Upper lobe of left lung (tissue), 6 donors: ENCODE measurements around the gene WIF1. TPM values are rescaled to one million over a fixed set of nuclear protein-coding genes. Genes with fewer than 3 reads are reported as not detected.

ENCODE experiments used
- ATAC-seq, 2 donors: fragments of 200-7000 bp; cut with Tn5 transposase; one replicate each; pipeline ENCODE4 v1.9.1; 2022; ENCODE audit warnings: mild to moderate bottlenecking in 2 of 2, moderate library complexity in 2 of 2; ENCODE audit not compliant: low FRiP score in 2 of 2
- DNase-seq, 2 donors: peaks; one replicate each; pipeline ENCODE4 v3.0.0-alpha.2; 2019 to 2020
- H3K27ac ChIP-seq, 4 donors: fragments of 200-600 bp; sonication (generic); one replicate each; pipeline ENCODE4 v1.5.1; 2016 to 2019
- H3K27me3 ChIP-seq, 4 donors: fragments of 200-600 bp; sonication (generic); one replicate each; pipeline ENCODE4 v1.5.1; 2017 to 2019
- H3K36me3 ChIP-seq, 4 donors: fragments of 200-600 bp; sonication (generic); one replicate each; pipeline ENCODE4 v1.5.1; 2016 to 2019
- H3K4me1 ChIP-seq, 4 donors: fragments of 200-600 bp; sonication (generic); one replicate each; pipeline ENCODE4 v1.5.1; 2018 to 2019
- H3K4me3 ChIP-seq, 4 donors: fragments of 200-600 bp; sonication (generic); one replicate each; pipeline ENCODE4 v1.5.1; 2017 to 2019; ENCODE audit warnings: mild to moderate bottlenecking in 2 of 4, moderate library complexity in 1 of 4
- H3K9me3 ChIP-seq, 4 donors: fragments of 200-600 bp; sonication (generic); one replicate each; pipeline ENCODE4 v1.5.1; 2018 to 2019
- CTCF ChIP-seq, 6 experiments: fragments of 450-650 bp in 4 of 6; fragments of 200-600 bp in 2 of 6; sonication (generic) in 2 of 6; IDR thresholded peaks; one replicate each; pipeline ENCODE4 v1.5.1; 2016 to 2019; ENCODE audit warnings: antibody characterized with exemption in 6 of 6
- EP300 ChIP-seq, 4 donors: sonication (generic); formaldehyde crosslinking; IDR thresholded peaks; one replicate each; pipeline ENCODE4 v1.5.1; 2017; ENCODE audit warnings: antibody characterized with exemption in 4 of 4, control low read depth in 2 of 4
- POLR2A ChIP-seq, 4 donors: fragments of 450-650 bp; IDR thresholded peaks; one replicate each; pipeline ENCODE4 v1.5.1; 2016 to 2017; ENCODE audit warnings: antibody characterized with exemption in 4 of 4, mild to moderate bottlenecking in 2 of 4
- POLR2AphosphoS5 ChIP-seq, 2 donors: sonication (generic); formaldehyde crosslinking; IDR thresholded peaks; one replicate each; pipeline ENCODE4 v1.5.1; 2017; ENCODE audit warnings: antibody characterized with exemption in 2 of 2
- WGBS, 2 donors: methylation state at CpG; one replicate each; pipeline ENCODE4 v1.1.5; 2017 to 2018; 5-methylcytosine and 5-hydroxymethylcytosine counted together
- total RNA-seq, 6 donors: library from RNA; depleted of rRNA in 4 of 6; stranded (reverse); fragments of >200 nt in 4 of 6; gene quantifications; one replicate each; pipeline versions ENCODE4 v1.1.0 to v1.2.1, GENCODE V29; 2016 to 2021
- donor health status: DM: no; HTN: no; CAD: no; lungs with moderate emphysema.
- donor health status: DM: no; HTN: yes; CAD: no; lungs with severe emphysema.

Gene WIF1
- total RNA-seq, 6 donors from 2014 or later: 32.6 to 250 (median 64.4) TPM

GRCh38 chr12:65094722-65095121, 26.4 kb downstream of the WIF1 start:
- no peaks in the 10 kb centered on the region for H3K27me3 ChIP-seq
- ATAC-seq (no peak), DNase-seq (no peak)
- H3K27ac ChIP-seq: no peak overlapping the region
- H3K4me1 ChIP-seq: no peaks in the 10 kb centered on the region
- no peaks in the 10 kb centered on the region for H3K9me3 ChIP-seq
- TF ChIP-seq CTCF (IDR thresholded peaks at IDR 0.05) (no peak), POLR2AphosphoS5 (IDR thresholded peaks at IDR 0.05) (no peak), POLR2A (IDR thresholded peaks at IDR 0.05) (no peak), EP300 (IDR thresholded peaks at IDR 0.05) (no peak)
- 83% methylated on average over 2 of the region's 2 CpGs for WGBS, 2 donors
- H3K4me3 ChIP-seq: no peak overlapping the region
- no peaks in the 10 kb centered on the region for H3K36me3 ChIP-seq

- no peak for ATAC-seq
- TF ChIP-seq CTCF (IDR thresholded peaks at IDR 0.05) (no peak), POLR2AphosphoS5 (IDR thresholded peaks at IDR 0.05) (no peak), POLR2A (IDR thresholded peaks at IDR 0.05) (no peak), EP300 (IDR thresholded peaks at IDR 0.05) (no peak)
- 48 to 50% methylated on average over 5 of the region's 5 CpGs for WGBS, 2 donors
Observed at GRCh38 chr12:65093606-65094005, 27.5 kb downstream of the WIF1 start.

GRCh38 chr12:65090461-65090860, 30.6 kb downstream of the WIF1 start:
- TF ChIP-seq EP300 (IDR thresholded peaks at IDR 0.05): no peak
- TF ChIP-seq POLR2AphosphoS5 (IDR thresholded peaks at IDR 0.05): no peak
- TF ChIP-seq CTCF (IDR thresholded peaks at IDR 0.05): no peak
- TF ChIP-seq POLR2A (IDR thresholded peaks at IDR 0.05): no peak
- ATAC-seq: no peak
- 62 to 83% methylated on average over 2 of the region's 2 CpGs for WGBS, 2 donors

More at GRCh38 chr12:65093606-65094005, 27.5 kb downstream of the WIF1 start:
- Histone ChIP-seq H3K4me3 (no peak overlapping the region), H3K36me3 (no peaks in the 10 kb centered on the region), H3K9me3 (no peaks in the 10 kb centered on the region), H3K27me3 (no peaks in the 10 kb centered on the region), H3K27ac (no peak overlapping the region), H3K4me1 (no peaks in the 10 kb centered on the region)
- DNase-seq: no peak

GRCh38 chr12:65086236-65086635, 34.9 kb downstream of the WIF1 start:
- no peak for ATAC-seq
- no peak overlapping the region for H3K27ac ChIP-seq
- peaks cover 0 to 6% (median 0%) of the 10 kb centered on the region in 4 donors for H3K4me1 ChIP-seq
- H3K27me3 ChIP-seq: no peaks in the 10 kb centered on the region
- H3K9me3 ChIP-seq: no peaks in the 10 kb centered on the region
- no peak overlapping the region for H3K4me3 ChIP-seq
- no peaks in the 10 kb centered on the region for H3K36me3 ChIP-seq
- DNase-seq: no peak
- 23 to 37% methylated on average over 2 of the region's 2 CpGs for WGBS, 2 donors
- TF ChIP-seq POLR2A (IDR thresholded peaks at IDR 0.05) (no peak), POLR2AphosphoS5 (IDR thresholded peaks at IDR 0.05) (no peak), CTCF (IDR thresholded peaks at IDR 0.05) (no peak), EP300 (IDR thresholded peaks at IDR 0.05) (no peak)

More at GRCh38 chr12:65090461-65090860, 30.6 kb downstream of the WIF1 start:
- Histone ChIP-seq H3K27ac (no peak overlapping the region), H3K4me3 (no peak overlapping the region), H3K27me3 (no peaks in the 10 kb centered on the region), H3K9me3 (no peaks in the 10 kb centered on the region), H3K36me3 (no peaks in the 10 kb centered on the region), H3K4me1 (peaks cover 0 to 6% (median 0%) of the 10 kb centered on the region in 4 donors)
- no peak for DNase-seq

GRCh38 chr12:65084579-65084978, 36.5 kb downstream of the WIF1 start:
- Histone ChIP-seq H3K4me1 (peaks cover 0 to 6% (median 0%) of the 10 kb centered on the region in 4 donors), H3K27me3 (no peaks in the 10 kb centered on the region), H3K4me3 (no peak overlapping the region), H3K27ac (no peak overlapping the region), H3K36me3 (no peaks in the 10 kb centered on the region), H3K9me3 (no peaks in the 10 kb centered on the region)
- WGBS, 2 donors: 61 to 85% methylated on average over 3 of the region's 3 CpGs
- TF ChIP-seq CTCF (IDR thresholded peaks at IDR 0.05): no peak
- TF ChIP-seq POLR2A (IDR thresholded peaks at IDR 0.05): no peak
- no peak for TF ChIP-seq POLR2AphosphoS5 (IDR thresholded peaks at IDR 0.05)
- no peak for TF ChIP-seq EP300 (IDR thresholded peaks at IDR 0.05)
- DNase-seq: no peak
- no peak for ATAC-seq
